Hematopoietic multipotent progenitor cell treated with erythropoietin and hydrocortisone succinate and interleukin-3 and kit ligand, for 8 days (in vitro differentiated cells): ENCODE measurements around the gene CREB3L4.

Experiments used
- DNase-seq: peaks from one replicate; pipeline ENCODE4 v3.0.0-alpha.2; 2015

Gene CREB3L4, protein sequence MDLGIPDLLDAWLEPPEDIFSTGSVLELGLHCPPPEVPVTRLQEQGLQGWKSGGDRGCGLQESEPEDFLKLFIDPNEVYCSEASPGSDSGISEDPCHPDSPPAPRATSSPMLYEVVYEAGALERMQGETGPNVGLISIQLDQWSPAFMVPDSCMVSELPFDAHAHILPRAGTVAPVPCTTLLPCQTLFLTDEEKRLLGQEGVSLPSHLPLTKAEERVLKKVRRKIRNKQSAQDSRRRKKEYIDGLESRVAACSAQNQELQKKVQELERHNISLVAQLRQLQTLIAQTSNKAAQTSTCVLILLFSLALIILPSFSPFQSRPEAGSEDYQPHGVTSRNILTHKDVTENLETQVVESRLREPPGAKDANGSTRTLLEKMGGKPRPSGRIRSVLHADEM

DNA sequence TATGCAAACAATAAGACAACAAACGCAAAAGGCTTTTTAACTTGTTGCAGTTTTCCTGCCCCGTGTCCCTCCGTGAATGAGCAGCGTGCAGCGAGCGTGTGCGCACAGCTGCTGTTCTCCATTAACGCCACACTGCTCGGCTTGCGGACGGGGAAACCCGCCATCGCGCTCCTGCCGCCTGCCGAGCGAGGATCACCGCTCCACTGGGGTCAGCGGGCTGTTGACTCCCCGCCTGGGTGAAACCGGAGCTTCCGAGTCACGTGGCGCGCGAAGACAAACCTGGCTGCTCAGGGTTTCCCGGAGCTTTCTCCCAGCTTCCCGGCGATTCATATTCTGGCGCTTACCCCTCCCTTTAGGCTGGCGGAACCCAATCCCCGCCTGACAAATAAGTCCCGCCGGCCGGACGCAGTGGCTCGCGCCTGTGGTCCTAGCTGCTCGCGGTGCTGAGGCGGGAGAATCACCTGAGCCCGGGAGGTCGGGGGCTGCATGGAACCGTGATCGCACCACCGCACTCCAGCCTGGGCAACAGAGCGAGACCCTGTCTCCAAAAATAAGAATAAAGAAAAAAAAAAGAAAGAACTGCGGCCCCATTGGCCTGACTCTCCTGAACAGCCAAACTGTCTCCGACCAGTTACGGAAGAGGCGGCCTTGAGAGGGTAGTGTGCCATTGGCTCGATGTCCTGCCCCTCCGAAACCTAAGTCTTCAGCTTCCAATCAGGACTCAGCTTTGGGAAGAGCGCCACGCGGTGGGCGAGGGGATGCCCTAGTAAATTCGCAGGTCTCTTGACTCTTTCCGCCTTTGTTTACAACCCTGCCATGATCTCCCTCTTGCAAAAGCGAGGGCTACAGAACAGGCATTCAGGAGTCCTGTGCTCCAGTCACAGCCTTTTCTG lies at the start of gene CREB3L4:
TSS of gene CREB3L4 (plus strand) at position 796 of the 893 bp plus-strand sequence. CDS start 624 bp downstream, outside the sequence.
- peak; percentile 99 for DNase-seq

DNA sequence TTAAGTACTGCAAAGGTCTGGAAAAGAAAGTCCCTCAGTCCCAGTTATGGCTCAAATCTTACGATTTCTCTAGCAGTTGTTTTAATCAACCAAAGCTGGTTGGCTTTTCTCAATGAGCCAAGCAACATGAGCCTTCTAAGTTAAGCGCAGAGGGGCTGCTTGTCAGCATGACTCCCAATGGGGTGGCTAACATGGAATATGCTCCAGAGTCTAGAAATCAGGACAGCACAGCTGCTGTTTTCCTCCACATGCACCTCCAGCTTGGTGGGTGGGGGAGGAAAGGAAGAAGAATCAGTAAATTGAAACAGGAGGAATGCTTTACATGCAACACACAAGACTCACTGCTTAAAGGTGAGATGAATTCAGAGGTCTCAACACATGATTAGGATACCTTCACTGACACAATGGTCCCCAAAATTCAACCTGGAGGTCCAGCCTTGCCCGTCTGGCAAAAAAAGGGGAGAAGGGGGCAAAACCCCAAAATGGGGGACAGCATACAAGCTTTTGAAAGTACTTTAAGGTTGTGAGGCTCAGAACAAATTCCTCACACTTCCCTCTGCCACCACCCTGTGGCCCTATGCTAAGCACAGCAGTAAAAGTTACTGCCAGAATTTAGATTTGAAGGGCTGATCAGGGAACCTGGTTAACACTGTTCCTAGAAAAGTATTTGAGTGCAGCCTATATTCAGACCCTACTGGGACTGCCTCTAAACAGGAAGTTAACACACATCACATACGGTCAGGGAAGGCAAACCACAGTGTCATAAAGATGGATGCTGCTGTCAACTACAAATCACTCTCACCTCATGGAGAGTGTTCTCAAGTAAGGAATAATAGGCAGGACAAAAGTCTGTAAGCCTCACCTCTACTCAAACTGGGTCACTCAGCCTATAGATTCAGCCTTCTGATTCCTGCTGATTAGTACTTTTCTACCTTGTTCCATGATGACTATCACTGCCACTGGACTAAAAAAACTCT lies 47.5 kb upstream of the CREB3L4 start:
- peak; percentile 61 for DNase-seq

DNA sequence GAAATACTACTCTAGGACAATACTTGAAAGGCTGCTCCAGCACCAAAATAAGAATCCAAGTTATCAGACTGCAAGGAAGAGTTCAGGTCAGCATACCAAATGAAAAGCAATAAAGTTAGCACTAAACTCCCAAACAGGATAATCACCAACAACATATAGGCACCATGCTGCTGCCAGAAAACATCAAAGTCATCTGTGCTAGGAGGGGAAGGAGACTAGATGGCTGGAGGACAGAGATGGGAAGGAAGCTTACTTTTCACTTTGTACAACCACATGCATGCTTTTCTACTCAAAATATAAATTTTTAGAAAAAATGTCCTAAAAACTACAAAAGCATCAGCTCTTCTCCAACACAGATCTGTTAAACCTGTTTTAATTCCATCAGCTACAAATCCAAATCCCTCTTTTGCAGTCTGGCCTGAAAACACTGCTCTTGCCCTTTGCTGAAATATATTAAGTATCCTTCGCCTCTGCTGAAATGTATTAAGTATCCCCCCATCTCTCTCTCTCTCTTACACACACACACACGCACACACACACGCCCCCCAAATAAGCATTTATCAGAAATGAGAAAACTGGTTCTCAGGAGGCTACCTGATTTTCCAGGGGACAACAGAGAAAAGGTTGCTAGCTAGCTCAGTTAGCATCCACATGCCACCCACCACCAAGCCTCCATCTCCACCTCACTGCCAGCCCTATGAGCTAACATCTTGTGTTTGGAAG lies 46.5 kb upstream of the CREB3L4 start:
- peak; percentile 11 for DNase-seq

DNA sequence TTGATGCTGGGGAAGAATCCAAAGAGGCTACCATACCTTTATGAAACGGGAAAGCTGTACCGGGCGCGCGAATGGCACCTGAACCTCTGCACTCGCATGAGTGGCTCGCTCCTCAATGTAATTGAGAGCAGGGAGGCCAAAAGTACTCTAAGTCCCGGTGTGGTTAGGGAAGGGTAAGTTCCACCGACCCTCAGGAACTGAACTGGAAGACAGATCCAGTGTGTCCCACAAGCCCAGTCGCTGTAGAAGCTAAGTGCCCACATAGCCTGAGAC lies 46.0 kb upstream of the CREB3L4 start:
- peak; percentile 12 for DNase-seq

DNA sequence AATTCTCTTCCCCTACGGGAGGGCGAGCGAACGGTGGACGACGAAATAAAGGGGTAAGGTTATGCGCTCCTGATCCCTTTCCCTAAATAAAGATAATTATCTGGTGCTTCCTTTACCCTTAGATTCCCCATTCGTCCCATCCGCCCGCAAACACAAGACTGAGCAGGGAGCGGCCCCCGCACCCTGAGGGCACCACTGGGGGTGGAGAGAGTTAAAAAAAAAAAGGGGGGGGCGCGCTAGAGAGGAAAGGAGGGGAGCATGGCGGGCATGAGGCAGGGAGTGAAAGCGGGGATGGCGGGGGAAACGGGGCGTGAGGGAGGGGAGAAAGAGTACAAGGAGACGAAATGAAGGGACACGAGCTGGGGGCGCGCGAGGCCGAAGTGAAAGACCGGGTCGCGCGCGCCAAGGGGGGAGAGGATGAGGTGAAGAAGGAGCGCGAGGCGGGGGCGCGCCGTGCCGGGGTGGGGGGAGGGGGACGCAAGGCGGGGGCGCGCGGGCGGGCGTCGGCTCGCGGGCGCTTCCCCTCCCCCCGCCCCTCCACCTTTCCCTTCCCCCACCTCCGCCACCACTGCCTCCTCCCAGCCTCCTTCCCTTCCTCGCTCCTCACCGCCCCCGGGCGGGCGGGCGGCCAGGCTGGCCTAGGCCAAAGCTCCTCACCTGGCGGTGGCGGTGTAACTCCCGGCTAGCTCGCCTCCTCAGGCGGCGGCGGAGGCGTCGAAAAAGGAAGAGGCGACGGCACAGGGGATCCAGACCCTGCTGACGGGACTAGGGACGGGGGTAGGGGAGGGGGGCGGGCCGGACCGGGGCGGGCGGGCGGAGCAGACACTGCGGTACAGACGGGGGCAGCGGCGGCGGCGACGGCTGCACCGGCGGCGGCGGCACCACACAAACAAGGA lies 45.4 kb upstream of the CREB3L4 start:
- peak; percentile 69 for DNase-seq

DNA sequence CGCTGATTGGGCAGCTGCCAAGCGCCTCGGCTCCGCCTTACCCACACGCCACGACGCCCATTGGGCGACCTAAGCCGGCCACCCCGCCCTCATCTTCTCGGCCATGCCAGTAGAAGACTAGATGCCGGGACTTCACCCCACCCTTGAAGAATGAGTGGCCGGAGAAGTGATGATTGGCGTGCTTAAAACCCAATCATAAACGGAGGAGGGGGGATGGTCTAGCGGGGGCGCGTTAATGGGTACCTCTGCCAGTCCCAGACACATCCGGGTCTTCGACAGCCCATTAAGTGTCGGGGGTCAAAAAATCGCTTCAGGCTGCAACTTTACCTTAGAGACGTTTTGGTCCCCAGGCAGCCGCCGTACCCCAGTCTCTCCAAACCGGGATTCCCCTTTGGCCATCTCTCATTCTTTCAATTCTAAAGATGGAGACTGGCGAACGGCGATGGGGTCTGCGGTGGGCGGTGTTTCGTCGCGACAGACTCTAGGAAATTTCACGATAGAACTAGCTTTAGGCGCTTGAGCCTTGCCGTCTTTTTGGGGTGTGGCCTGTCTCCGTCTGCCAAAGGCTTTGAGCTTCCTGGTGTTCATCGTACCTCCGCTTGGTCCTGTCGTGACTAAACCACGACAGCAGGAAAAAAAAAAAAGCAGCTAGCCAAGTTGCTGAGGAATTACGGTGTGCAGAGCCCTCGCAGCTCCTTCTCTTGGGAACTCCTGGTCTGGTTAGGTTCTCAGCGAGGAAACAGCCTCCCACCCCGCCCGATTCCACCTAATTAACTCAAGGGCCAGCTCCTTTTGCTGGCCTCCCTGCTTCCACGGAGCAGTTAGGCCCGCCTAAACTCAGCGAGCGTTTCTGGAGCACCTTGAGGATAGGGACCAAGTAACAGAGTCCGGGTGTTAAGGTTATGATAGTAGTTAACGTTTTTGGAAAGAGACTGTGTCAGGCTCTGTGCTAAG lies 44.5 kb upstream of the CREB3L4 start, which contains the start of gene GATAD2B:
TSS of gene GATAD2B (minus strand) at position 1 of the 954 bp plus-strand sequence. CDS start 94,625 bp downstream, outside the sequence.
- DNase-seq: peak; percentile 100

DNA sequence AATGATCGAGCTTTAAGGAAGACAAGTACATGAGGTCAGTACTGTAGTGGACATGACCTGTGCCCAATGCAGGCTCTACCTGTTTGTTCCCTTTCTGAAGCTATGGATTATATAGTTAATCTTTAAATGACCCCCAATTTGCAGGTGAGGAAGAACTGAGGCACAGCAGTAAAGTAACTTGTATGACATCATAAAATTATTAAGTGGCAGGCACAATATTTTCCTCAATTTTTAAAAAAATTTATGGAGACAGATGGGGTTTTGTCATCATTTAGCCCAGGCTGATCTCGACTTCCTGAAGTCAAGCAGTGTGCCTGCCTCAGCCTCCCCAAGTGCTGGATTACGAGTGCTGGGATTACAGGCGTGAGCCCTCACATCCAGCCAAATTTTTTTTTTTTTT lies 41.3 kb upstream of the CREB3L4 start:
- no peak for DNase-seq

DNA sequence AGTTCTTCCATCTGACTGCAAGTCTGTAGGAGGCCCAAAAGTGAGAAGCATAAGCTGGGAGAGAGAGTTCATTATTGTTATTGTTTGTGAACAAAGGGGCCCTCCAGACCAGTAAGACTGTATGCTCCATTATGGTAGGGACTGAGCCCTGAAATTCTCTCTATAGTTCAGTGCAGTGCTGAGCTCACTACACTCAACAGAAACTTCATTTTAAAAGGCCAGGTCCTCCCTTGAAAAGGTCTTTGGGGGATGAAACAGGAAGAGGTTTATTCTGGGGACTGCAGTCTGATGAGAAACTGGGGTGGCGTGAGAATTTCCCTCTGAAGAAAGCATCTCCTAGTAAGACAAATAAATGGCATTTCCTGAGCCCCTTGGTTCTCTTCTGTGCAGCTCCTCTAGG lies 39.5 kb upstream of the CREB3L4 start:
- no peak for DNase-seq

DNA sequence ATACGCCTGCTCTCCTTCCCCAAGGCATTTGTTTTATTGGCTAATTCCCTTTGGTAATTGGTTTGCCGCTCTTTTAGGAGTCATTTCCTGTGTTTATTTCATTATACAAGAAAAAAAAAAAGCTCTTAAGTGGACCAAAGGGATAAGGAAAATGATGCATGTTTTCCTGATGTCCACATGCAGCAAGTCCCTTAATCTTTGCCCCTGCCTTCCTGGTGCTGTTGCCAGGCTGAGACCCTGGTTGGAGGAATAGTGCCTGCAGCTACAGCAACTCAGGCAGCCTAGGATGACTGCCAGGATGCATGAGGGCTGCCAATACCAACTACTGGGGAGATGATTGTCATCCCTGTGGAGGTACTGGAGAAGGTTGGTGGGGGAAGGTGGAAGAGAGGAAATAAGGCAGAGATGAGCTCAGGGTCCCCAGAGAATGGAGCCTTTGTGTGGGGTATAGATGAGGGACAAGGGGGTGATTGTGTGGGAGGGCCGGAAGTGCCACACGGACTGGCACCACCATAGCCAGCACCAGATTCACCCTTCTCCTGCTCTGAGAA lies 38.8 kb upstream of the CREB3L4 start:
- no peak for DNase-seq

DNA sequence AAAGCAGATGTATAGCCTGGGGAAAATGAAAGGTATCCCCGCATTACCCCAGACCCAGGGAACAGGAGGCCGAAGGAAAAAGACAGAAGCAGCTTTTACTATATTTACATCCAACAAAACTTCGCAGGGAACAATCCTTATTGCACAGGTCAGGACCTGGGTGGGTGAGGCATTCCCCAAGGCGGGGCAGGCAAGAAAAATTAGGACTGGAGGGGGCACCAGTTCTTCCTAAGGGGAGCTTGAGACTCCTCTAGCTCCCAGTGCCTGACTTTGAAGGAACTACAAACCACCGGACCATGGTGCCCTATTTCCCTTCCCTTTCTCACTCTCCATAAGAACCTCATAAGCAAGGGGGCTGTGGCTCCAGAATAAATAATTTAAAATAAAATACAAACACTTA lies 38.3 kb upstream of the CREB3L4 start:
- no peak for DNase-seq

DNA sequence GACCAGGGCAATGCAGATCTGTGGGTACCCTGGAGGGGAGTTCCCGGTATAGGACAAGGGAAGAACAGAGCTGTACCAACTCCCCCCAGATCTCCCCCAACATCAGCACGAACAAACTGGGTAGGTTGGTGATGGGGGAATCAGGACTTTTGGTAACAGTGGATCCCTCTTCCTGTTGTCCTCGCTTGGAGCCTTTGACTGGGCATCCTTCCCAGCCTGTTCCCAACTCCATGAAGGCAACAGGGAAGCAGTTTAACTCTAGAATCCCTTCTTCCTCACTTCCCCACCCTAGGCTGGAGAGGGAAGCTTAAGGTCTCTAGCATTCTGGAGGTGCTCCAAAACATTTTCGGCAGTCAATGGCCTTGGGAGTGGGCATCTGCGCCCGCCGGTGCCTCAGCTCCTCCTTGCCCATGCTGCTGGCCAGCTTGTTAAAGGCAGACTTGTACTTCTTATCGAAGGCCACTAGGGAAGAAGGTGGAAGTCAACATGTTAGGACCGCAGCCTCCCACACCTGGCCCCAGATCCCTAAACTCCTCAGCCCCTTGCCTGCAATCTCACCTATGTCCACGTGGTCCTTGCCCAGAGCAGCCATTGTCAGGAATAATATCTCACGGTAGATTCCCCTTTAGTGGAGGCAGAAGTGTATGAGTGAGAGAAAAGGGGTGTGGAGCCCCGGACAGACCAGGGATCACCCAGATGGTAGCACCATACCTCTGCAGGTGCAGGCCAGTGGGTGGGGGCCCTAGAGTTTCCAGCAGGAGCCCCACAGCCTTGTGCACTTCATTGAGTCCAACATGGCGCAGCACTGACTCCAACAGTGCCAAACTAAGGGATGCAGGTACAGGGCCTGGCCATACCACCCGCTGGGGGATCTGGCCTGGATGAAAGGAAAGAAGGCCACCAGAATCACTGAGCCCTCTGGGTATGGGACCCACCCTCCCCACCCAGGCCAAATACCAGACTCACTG lies 37.4 kb upstream of the CREB3L4 start:
- no peak for DNase-seq

DNA sequence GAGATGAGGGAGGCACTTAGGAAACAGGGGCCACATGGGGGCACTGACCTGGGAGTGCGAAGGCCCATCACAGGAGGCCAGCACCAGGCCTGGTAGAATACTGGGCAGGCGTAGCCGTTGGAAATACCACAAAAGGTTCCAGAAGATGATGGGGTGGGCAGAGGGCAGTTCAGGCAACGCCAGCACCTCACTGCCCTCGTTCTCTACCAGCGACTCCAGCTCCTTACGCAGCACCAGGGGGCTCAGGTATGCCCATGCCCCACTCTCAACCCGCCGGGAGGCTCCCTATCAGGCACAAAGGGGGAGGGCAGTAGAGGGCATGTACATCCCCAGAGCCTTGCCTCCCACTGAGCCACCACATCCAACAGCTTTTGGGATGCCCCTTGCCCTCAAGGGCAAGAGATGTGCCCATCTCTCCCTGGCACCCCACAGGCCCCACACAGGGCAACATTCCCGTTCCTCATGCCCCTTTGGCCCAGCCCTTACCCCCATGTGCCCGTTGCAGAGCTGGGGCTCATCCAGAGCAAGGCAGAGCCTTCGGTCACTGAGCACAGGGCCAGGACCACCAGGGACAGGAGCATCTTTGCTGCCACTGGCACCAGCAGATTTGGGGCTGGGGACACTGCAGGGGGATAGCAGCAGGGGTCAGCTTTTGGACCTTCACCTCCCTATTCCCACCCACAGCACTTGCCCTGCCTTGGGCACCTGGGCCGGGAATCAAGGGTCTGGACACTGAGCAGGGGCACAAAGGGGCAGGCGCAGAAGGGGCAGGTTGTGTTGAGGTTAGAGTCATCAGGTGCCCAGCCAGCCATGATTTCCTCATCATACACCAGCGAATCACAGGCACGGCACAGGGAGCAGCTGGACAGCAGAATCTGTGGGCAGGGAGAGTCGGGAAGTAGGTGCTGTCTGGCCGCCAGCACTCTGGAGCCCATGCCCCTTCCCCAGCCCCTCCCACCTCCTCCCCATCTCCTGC lies 35.3 kb upstream of the CREB3L4 start:
- DNase-seq: no peak

DNA sequence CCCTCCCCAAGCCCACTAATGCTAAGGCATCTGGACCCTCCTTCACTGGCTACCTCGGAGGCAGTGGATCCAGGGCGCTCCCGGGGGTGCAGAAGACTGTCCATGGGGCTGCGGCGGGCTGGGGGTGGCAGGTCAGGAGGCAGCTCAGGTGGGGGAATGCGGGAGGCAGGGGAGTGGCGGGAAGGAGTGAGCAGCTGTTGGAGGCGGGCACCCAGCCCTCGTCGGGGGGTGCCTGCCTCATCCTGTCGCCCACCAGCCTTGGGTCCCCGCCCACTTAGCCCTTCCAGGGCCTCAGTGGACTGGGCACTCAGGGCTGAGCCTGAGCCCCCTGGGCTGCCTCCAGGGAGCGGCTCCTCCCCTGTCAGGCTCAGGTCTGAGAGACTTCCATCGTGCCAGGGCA lies 34.3 kb upstream of the CREB3L4 start:
- DNase-seq: no peak

DNA sequence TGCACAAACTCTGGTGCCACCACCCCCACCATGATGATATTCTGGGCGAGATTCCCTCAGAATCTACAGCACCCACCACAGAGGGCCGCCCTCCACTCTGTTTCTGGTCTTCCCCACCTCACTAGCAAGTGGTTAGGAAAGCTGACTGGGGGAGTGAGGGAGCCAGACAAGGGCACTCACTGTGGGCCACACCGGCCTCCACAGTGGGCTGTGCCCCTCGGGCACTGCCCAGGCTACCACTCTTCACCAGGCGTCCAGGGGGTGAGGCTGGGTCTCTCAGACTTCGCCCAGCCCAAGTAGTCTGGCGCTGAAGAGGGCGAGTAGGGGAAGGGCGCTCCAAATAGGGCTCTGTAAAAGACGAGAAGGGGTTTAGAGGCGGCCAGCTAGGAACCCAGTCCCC lies 33.7 kb upstream of the CREB3L4 start:
- DNase-seq: no peak

DNA sequence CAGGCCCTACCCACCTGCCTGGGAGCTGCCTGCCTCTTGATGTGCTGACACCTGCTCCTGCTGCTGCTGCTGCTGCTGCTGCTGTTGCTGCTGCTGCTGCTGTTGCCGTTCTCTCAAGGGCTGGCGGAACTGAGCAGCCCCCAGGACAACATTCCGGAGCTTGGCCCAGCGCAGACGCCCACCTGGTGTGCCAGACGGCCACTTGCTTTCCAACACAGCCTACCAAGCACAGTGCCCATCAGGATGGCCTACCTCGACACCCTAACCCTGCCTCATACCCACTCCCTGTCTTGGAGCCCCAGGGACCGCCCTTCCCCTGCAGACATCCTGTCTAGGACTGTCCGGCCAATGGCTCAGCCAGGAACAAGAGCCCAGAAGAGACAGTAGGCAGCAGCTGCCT lies 33.0 kb upstream of the CREB3L4 start:
- DNase-seq: no peak

DNA sequence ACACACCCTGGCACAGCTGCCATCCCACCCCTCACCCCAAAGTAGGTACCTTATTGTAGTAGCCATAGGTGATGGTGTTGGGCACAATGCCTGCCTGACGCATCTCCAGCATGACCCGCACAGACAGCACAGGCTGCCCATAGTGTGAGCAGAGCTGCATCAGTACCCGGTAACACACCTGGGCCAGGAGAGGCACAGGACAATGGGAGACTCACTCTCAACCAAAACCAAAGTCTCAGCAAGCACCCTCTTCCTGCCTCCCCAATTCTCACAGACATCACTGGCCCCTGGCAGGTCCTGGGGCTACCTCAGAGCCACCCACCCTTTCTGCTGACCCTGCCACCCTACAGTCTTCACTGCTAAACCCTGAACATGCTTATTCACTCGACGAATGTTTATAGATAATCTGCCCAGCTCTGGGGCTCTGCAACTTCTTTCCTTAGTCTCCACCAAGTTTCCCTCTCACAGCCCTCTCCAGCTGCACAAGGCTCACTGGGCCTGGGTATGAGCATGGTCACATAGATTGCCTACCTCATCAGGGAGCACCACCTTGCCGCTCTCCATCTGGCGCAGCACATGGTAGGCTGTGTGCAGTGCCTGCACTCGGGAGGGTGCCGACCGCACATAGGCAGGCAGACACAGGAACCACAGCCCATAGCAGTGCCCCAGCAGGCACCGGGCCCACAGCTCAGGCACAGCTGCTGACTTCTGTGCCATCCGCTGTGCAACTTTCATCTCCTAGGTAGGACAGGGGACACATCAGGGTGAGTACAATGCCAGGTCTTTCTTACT lies 31.5 kb upstream of the CREB3L4 start:
- DNase-seq: no peak
